WTC11 (cell line): ENCODE data around the gene PDPK1.
"Not testable (repeated sequence)": the region's sequence is repeated elsewhere in the genome, so short reads cannot be mapped to it uniquely, and the experiment has no call there.

Source experiments
- ARID4B ChIP-seq: sonication (generic); formaldehyde crosslinking; IDR thresholded peaks from 2 replicates; pipeline ENCODE4 v1.8.0; 2023; ENCODE audit warnings: missing genetic modification reagents, mild to moderate bottlenecking, borderline replicate concordance
- CTCF ChIP-seq: fragments of 200-600 bp; IDR thresholded peaks from 2 replicates; pipeline ENCODE4 v1.8.0; 2022; ENCODE audit warnings: antibody characterized with exemption
- ELF4 ChIP-seq: sonication (generic); formaldehyde crosslinking; IDR thresholded peaks from 2 replicates; pipeline ENCODE4 v1.8.1; 2022; ENCODE audit warnings: low read depth, mild to moderate bottlenecking, moderate library complexity, missing genetic modification reagents
- GRHL2 ChIP-seq: fragments of 250-450 bp; sonication (Bioruptor Pico); IDR thresholded peaks from 2 replicates; pipeline ENCODE4 v1.8.0; 2022; ENCODE audit warnings: mild to moderate bottlenecking, moderate library complexity; ENCODE audit not compliant: insufficient replicate concordance, severe bottlenecking
- IRF2 ChIP-seq: sonication (generic); formaldehyde crosslinking; IDR thresholded peaks from 2 replicates; pipeline ENCODE4 v1.8.0; 2022; ENCODE audit warnings: low read depth, missing genetic modification reagents, borderline replicate concordance
- JUN ChIP-seq: sonication (generic); formaldehyde crosslinking; IDR thresholded peaks from 2 replicates; pipeline ENCODE4 v1.8.0; 2023; ENCODE audit warnings: mild to moderate bottlenecking, missing genetic modification reagents
- PRDM15 ChIP-seq: sonication (generic); formaldehyde crosslinking; IDR thresholded peaks from 2 replicates; pipeline ENCODE4 v1.8.0; 2022; ENCODE audit warnings: missing genetic modification reagents
- ZBTB43 ChIP-seq: sonication (generic); formaldehyde crosslinking; IDR thresholded peaks from 2 replicates; pipeline ENCODE4 v1.8.1; 2023; ENCODE audit warnings: mild to moderate bottlenecking, missing genetic modification reagents
- ZNF263 ChIP-seq: sonication (generic); formaldehyde crosslinking; IDR thresholded peaks from 2 replicates; pipeline ENCODE4 v1.8.1; 2022; ENCODE audit warnings: low read depth, mild to moderate bottlenecking, moderate library complexity, missing genetic modification reagents

GRCh38 chr16:2557150-2557549 is 19.3 kb downstream of the PDPK1 start:
- TF ChIP-seq CTCF; ELF4; ZBTB43 (CRISPR knock-in tag); ARID4B (CRISPR knock-in tag); JUN; IRF2 (CRISPR knock-in tag); PRDM15; GRHL2 (CRISPR knock-in tag); ZNF263 (CRISPR knock-in tag): not testable (repeated sequence)
